BJ (cell line): ENCODE results near the gene TSPAN18. TPM values are rescaled to one million over a fixed set of nuclear protein-coding genes. Genes with fewer than 3 reads are reported as not detected.

Experiments used
- CTCF ChIA-PET: fragments of 350-600 bp; formaldehyde crosslinking; extraction: SDS; loops from one replicate; lab custom pipeline; 2021; ENCODE audit warnings: antibody characterized with exemption, inconsistent platforms; lab: Yijun Ruan, JAX
- POLR2A ChIA-PET: fragments of 300-600 bp; sonication (Branson Sonifier 250); formaldehyde crosslinking; extraction: SDS; loops from one replicate; lab custom pipeline; 2021; ENCODE audit warnings: antibody characterized with exemption; lab: Charles Lee
- DNase-seq: peaks from one replicate; pipeline ENCODE4 v3.0.0-alpha.2; 2011; ENCODE audit warnings: low read depth
- H3K27me3 ChIP-seq: 2 replicates; pipeline ENCODE4 v1.6.0; 2011; ENCODE audit warnings: low read length; ENCODE audit not compliant: control insufficient read depth, insufficient read depth
- H3K36me3 ChIP-seq: 2 replicates; pipeline ENCODE4 v1.5.1; 2011; ENCODE audit warnings: low read length; ENCODE audit not compliant: control insufficient read depth, insufficient read depth
- H3K4me3 ChIP-seq: 2 replicates; pipeline ENCODE4 v1.5.1; 2011; ENCODE audit warnings: low read depth, mild to moderate bottlenecking, control low read depth, low read length
- polyA plus RNA-seq: library from polyadenylated mRNA; depleted of rRNA; stranded (reverse); fragments of >200 nt; gene quantifications from 2 replicates; pipeline ENCODE4 v1.2.3, GENCODE V29; 2011
- TF ChIP-seq, protein P1 (sequence below): IDR thresholded peaks from 2 replicates; pipeline ENCODE4 v1.5.1; 2011; ENCODE audit warnings: low read depth, mild to moderate bottlenecking, control low read depth, inconsistent platforms, low read length, moderate library complexity; ENCODE audit not compliant: insufficient read depth

The TSPAN18 gene
- polyA plus RNA-seq, 1 experiment: 0.55 TPM

DNA sequence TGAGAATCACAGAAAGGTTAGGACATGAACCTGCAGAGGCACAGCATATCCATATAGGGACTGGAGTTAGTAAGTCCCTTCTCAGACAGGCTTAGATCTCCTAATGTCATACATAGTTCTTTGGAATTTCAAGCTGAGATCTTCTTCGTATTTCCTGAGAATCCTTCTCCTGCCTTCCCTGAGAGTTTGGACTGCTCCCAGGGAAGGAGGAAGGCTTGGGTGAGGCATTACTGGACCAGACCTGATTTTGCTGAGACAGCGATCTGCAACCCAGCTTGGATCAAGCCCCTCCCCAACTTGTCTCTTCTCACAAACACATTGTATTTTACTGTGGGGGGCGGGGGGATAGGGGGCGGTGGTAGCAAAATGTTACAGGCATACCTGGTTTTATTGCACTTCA lies 108.5 kb downstream of the TSPAN18 start:
- DNase-seq: no peak
- no peak overlapping the region for H3K4me3 ChIP-seq
- H3K36me3 ChIP-seq: no peaks in the 10 kb centered on the region
- ChIA-PET CTCF (interaction anchor here (2.2 kb wide), 1 partner anchor 11 kb away, joined by 9 read pairs; no protein-coding TSS in a partner anchor), POLR2A (no interaction called here)
- TF ChIP-seq, protein P1, sequence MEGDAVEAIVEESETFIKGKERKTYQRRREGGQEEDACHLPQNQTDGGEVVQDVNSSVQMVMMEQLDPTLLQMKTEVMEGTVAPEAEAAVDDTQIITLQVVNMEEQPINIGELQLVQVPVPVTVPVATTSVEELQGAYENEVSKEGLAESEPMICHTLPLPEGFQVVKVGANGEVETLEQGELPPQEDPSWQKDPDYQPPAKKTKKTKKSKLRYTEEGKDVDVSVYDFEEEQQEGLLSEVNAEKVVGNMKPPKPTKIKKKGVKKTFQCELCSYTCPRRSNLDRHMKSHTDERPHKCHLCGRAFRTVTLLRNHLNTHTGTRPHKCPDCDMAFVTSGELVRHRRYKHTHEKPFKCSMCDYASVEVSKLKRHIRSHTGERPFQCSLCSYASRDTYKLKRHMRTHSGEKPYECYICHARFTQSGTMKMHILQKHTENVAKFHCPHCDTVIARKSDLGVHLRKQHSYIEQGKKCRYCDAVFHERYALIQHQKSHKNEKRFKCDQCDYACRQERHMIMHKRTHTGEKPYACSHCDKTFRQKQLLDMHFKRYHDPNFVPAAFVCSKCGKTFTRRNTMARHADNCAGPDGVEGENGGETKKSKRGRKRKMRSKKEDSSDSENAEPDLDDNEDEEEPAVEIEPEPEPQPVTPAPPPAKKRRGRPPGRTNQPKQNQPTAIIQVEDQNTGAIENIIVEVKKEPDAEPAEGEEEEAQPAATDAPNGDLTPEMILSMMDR: no peak
- H3K27me3 ChIP-seq: peaks cover 5% of the 10 kb centered on the region

DNA sequence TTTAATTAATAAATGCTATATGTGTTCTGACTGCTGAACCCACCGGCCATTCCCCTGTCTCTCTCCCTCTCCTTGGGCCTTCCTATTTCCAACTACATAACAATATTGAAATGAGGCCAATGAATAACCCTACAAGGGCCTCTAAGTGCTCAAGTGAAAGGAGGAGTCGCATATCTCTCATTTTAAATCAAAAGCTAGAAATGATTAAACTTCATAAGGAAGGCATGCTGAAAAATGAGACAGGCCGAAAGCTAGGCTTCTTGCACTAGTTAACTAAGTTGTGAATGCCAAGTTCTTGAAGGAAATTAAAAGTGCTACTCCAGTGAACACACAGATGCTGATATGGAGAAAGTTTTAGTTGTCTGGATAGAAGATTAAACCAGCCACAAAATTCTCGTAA lies 109.2 kb downstream of the TSPAN18 start:
- no peak for DNase-seq
- H3K27me3 ChIP-seq: peaks cover 5% of the 10 kb centered on the region
- ChIA-PET POLR2A (no interaction called here), CTCF (interaction anchor here (2.2 kb wide), 1 partner anchor 12 kb away, joined by 9 read pairs; no protein-coding TSS in a partner anchor)
- H3K36me3 ChIP-seq: no peaks in the 10 kb centered on the region
- TF ChIP-seq, protein P1: no peak
- no peak overlapping the region for H3K4me3 ChIP-seq

DNA sequence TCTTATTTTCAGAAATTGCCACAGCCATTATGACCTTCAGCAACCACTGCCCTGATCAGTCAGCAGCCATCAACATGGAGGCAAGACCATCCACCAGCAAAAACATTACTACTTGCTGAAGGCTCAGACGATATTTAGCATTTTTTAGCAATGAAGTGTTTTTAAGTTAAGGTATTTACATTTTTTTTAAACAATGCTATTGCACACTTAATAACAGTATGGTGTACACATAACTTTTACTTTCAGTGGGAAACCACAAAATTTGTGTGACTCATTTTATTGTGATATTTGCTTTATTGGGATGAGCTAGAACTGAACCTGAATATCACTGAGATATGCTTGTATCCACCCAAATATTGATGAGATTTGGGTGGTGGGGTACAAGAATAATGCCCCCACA lies 110.9 kb downstream of the TSPAN18 start:
- peak; percentile 25 for DNase-seq
- ChIA-PET CTCF (interaction anchor here (1.9 kb wide), 1 partner anchor 14 kb away, joined by 4 read pairs; no protein-coding TSS in a partner anchor), POLR2A (no interaction called here)
- Histone ChIP-seq H3K27me3 (peaks cover 5% of the 10 kb centered on the region), H3K4me3 (no peak overlapping the region), H3K36me3 (no peaks in the 10 kb centered on the region)
- TF ChIP-seq, protein P1: no peak

DNA sequence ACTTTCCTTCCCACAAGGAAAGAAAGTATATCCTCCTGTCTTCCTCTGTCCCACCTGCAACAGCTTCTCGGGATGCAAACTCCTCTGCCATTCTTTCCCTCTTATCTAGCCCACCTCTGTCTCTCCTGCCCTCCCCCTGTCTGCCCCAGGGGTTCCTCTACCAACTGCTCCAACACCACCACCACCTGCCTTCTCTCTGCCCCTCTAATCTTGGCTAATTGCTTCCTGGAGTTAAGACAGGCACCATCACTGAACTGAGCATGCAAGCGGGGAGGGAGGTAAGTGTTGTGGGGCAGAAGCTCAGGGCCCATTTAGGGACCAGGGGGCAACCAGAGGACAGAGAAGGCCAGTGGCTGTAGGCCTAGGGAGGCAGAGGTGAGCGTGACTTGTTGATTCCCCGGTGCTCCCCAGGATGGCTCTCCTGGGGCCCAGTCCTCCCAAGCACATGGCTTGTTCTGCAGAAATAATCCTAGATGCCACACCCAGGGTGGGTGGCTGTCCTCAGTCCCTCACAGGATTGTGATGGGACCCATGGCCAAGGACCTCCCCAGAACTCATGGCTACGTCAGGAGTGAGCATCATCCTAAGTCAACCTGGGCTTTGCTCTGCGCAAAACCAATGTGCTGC lies 112.8 kb downstream of the TSPAN18 start:
- no peak for DNase-seq
- H3K27me3 ChIP-seq: no peaks in the 10 kb centered on the region
- H3K4me3 ChIP-seq: no peak overlapping the region
- POLR2A ChIA-PET: no interaction called here
- CTCF ChIA-PET: interaction anchor here (0.8 to 1.0 kb wide), 2 partner anchors 23 to 72 kb away, joined by 3 read pairs; no protein-coding TSS in a partner anchor
- TF ChIP-seq, protein P1: no peak
- no peaks in the 10 kb centered on the region for H3K36me3 ChIP-seq

DNA sequence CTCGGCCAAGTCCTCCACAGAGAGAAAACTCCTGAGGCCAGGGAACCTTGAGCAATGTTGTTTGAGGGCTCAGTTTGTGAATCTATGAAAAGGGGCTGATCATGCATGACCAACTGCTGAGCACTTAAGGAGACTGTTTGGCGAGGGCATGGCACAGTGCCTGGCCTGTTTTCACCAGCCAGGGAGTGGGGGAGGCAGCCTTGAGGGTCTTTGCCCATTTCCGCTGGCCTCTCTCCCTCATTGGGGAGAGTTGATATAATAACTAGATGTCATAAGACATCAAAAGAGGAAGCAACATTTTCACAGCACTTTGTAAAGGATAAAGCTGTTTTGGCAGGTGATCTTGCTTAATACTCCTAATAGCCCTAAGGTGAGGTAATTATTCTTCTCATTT lies 113.3 kb downstream of the TSPAN18 start:
- ChIA-PET CTCF (interaction anchor here (1.0 to 1.1 kb wide), 2 partner anchors 16 to 22 kb away, joined by 3 to 6 read pairs; no protein-coding TSS in a partner anchor), POLR2A (interaction anchor here (0.7 kb wide), 1 partner anchor 1728 kb away, joined by 4 read pairs; no protein-coding TSS in a partner anchor)
- no peaks in the 10 kb centered on the region for H3K36me3 ChIP-seq
- TF ChIP-seq, protein P1: no peak
- H3K27me3 ChIP-seq: no peaks in the 10 kb centered on the region
- no peak overlapping the region for H3K4me3 ChIP-seq
- no peak for DNase-seq
